ENCODE measurements around the gene AMMECR1L.

- TF ChIP-seq, protein P1, sequence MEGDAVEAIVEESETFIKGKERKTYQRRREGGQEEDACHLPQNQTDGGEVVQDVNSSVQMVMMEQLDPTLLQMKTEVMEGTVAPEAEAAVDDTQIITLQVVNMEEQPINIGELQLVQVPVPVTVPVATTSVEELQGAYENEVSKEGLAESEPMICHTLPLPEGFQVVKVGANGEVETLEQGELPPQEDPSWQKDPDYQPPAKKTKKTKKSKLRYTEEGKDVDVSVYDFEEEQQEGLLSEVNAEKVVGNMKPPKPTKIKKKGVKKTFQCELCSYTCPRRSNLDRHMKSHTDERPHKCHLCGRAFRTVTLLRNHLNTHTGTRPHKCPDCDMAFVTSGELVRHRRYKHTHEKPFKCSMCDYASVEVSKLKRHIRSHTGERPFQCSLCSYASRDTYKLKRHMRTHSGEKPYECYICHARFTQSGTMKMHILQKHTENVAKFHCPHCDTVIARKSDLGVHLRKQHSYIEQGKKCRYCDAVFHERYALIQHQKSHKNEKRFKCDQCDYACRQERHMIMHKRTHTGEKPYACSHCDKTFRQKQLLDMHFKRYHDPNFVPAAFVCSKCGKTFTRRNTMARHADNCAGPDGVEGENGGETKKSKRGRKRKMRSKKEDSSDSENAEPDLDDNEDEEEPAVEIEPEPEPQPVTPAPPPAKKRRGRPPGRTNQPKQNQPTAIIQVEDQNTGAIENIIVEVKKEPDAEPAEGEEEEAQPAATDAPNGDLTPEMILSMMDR (conservative IDR thresholded peaks at IDR 0.05; ENCODE audit: low read depth, low read length) = no peak
- TF ChIP-seq CEBPB (IDR thresholded peaks at IDR 0.05; ENCODE audit: low read depth, low read length) (peak; percentile 16; the same call in 1 of the 2 replicates), NFE2L2 (IDR thresholded peaks at IDR 0.05; ENCODE audit: low read depth, low read length) (no peak), CHD1 (IDR thresholded peaks at IDR 0.05; ENCODE audit: low read depth, low read length) (no peak), POLR2A (IDR thresholded peaks at IDR 0.05; ENCODE audit: low read depth, low read length) (no peak), MXI1 (IDR thresholded peaks at IDR 0.05; ENCODE audit: borderline replicate concordance, low read depth, low read length) (no peak), RFX5 (IDR thresholded peaks at IDR 0.05; ENCODE audit: low read depth, low read length) (no peak)
Observed at GRCh38 chr2:127917916-127918315, 32.2 kb upstream of the AMMECR1L start.

All from IMR-90 (cell line).